Activated CD4-positive, alpha-beta T cell treated with anti-CD3 and anti-CD28 coated beads, Interleukin-2, amount 50 U/mL, for 4 hours (primary cell): ENCODE measurements around the gene VSX2.
"Not testable (repeated sequence)": the region's sequence is repeated elsewhere in the genome, so short reads cannot be mapped to it uniquely, and the experiment has no call there.

Experiments used
- DNase-seq, 2 experiments: peaks; one replicate each; pipeline ENCODE4 v3.0.0-alpha.2; 2020

VSX2 gene

DNA sequence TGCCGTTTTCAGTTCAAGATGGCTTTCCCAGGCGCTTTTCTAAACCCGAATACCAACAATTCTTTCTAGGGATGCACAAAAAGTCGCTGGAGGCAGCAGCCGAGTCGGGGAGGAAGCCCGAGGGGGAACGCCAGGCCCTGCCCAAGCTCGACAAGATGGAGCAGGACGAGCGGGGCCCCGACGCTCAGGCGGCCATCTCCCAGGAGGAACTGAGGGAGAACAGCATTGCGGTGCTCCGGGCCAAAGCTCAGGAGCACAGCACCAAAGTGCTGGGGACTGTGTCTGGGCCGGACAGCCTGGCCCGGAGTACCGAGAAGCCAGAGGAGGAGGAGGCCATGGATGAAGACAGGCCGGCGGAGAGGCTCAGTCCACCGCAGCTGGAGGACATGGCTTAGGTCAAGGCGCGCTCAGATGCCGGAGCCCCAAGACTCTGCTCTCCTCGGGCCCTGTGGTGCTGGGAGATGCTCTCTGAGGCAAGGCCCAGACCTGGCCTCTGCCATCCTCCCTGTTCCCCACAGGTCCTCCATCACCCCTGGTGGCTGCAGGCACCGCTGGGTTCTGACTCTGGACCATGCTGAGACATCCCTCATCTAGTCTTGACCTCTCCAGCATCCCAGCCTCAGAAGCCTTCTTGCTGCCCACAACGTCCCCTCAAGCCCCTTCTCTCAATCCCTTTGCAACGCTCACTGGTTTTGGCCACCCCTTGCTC, 21.4 kb downstream of the VSX2 start:
- DNase-seq = no peak

DNA sequence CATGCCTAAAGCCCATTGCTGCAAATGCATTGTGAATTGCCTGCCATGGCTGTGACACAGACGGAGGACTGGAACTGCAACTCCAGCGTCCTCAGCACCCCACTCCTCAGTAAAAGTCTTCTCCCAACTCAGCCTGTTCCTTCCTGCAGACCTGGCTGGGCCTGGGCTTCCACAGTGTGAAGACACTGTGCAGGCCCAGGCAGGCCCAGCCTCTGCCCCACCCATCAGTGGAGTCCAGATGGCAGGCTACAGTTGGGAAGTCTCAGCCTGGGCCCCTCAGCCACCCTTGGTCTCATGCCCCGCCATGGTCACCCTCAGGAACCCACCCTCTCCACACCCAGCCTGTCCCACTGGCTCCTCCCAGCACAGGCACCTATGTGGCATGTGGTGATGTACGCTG, 22.0 kb downstream of the VSX2 start:
- no peak for DNase-seq

DNA sequence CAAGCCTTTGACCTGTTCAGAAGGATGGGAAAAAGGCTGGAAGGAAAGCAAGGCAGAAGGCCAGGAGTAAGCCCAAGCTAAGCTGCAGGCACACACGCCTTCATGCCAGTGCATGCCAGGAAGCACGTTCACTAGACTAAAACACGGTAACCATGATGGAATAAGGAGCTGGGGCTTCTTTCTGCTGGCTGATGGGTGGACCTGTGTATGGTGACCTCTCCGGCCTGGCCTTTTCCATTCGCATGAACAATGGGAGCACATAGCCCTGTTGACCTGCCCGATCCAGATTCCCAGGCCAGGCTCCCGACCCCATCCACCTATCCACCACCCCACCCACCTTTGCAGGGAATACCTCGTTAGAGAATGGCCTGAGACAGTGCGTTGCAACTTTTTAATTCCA, 22.8 kb downstream of the VSX2 start:
- DNase-seq = no peak

DNA sequence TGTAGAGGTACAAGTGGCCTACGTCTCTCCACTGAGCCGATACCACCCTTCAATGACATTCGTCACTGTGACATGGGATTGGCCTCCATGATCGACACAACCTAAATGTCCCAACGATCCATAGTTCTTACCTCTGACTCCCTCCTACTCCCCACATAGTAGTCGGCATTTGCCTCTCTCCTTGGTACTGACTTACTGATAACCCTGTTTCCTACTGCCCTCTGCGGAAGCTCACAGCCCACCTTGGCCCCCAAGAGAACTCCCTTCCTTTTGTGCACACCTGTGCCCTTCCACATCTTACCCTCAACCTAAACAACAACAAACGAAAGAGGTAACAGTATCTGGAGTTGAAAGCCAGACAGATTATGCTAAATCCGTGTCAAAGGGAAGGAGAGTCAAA, 23.9 kb downstream of the VSX2 start:
- no peak for DNase-seq

DNA sequence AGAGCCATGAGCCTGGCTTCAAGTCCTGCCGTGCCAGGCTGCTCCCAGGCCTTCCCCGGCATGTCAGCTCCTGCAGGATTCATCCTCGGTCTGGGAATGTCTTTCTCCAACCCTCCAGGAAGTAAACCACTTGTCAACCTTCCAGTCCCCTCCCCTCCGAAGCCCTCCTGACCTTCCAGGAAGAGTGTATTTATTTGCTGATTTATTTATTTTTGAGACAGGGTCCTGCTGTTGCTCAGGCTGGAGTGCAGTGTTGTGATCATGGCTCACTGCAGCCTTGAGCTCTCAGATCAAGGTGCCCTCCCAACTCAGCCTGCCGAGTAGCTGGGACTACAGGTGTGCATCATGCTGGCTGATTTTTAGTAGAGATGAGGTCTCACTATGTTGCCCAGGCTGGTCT, 24.7 kb downstream of the VSX2 start:
- DNase-seq = no peak

DNA sequence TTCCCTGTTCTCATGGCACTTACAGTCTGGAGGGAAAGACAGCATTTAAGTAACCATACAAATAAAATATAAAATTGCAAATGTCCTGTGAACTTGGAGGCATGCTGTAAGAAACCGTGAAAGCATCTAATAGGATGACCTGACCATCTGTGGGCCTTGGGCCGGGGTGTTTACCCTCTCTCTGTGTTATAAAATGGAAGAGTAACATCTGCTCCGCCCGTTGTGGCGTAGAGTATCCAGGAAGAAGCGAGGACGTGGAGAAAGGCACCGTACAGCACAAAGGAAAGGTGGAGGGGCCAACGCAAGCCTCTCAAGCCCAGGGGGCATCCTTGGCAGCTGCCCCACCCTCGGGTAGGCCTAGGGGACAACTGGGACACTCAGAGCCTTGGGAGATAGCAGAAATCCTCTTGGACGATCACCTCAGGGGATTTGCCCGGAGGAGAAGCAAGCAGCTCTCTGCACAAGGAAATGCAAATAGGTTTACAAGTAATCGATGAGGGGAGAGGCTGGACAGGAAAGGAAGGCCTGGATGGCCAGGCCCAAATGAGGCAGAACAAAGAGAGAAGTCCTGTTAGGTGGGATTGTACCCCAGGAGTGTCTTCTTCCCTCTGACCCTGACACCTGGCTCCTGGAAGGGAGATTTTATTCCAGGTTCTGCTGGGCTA, 26.2 kb downstream of the VSX2 start:
- DNase-seq = no peak

DNA sequence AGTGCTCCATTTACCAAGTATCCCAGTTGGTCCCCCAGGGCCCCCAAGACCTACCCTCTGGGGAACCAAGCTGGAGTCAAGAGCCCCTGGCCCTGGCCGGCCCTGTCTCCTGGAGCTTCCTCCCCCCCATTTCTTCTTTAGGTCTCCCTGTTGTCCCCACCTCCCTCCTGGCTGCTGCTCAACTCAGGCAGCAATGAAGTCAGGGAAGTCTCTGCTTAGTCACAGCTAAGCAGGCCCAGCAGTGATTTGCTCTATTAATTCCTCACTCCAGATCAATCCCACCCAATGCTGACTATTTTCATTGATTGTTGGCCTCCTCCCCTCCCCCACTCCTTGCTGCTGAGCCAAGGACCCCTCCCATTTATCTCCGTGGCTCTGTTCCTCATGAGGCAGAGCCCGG, 28.3 kb downstream of the VSX2 start:
- no peak for DNase-seq

DNA sequence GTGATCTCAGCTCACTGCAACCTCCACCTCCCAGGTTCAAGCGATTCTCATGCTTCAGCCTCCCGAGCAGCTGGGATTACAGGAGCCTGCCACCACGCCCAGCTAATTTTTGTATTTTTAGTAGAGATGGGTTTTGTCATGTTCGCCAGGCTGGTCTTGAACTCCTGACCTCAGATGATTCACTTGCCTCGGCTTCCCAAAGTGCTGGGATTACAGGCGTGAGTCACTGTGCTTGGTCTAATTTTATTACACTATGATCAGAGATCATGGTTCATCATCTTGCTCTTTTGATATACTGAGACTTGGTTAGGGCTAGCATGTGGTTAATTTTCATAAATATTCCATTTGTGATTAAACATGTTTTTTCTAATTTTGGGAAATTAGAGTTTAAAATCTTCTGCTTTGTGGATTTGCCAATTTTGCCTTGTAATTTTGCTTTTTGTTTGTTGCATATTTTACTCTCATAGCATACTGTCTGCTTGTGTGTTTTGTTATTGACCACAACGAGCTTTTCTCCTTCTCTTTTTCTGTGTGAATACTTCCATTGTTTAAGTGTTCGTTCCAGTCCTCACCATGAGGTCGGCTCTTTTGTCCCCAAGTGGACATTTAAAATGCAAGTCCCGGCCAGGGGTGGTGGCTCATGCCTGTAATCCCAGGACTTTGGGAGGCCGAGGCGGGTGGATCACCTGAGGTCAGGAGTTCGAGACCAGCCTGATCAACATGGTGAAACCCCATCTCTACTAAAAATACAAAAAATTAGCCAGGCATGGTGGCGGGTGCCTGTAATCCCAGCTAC, 31.3 kb downstream of the VSX2 start:
- not testable (repeated sequence) for DNase-seq

DNA sequence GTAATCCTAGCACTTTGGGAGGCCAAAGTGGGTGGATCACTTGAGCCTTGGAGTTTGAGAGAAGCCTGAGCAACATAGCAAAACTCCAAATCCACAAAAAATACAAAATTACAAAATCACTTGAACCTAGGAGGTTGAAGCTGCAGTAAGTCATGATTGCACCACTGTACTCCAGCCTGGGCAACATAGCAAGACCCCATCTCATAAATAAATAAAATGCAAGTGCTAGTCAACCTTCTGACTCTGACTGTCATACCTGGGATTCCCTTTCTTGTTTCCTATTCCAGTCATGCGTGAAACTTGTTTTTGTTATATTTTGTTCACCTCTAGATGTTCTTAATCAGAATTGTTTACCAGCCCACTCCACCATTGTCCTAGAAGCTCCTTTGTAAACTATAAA, 32.1 kb downstream of the VSX2 start:
- DNase-seq = no peak

DNA sequence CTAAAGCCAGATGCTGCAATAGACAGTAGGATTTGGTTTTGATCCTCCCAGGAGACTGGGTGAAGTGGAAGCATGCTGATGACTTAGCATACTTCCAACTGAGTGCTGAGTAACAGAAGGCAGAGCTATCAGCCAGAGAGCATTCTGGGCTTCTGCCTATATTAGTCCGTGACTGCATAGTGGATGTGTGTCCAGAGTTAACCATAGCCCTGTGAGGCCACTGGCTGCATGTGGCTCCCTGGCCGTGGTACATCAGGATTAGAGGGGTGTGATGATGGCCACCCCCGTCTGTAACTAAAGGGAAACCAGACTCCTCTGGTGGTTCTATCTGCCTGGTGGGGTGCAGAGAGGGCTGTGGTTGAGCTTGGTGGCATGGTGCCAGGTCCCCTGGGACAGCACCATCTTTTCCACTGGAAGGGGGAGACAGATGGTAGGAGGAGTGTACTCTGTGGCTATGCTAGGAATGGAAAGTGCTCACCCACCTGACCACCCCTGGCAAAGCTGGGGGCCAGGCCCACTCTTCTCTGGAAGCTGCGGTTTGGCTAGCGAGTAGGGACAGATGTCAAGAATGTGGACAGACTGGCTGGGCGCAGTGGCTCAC, 36.1 kb downstream of the VSX2 start:
- DNase-seq = no peak

DNA sequence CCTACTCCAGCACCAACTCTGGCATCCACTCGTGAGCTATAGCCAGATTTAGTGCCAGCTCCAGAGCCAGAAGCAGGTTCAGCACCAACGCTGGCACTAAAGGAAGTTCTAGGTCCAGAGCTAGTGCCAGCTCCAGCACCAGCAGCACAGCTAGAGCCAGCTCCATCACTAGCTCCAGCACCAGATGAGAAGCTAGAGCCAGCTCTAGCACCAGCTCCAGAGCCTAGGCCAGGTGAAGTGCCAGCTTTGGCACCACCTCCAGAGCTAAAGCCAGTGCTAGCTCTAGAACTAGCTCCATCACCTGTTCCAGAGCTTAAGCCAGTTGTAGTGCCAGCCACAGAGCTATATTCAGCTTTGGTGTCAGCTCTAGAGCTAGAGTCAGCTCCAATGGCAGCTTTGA, 38.8 kb downstream of the VSX2 start:
- DNase-seq = no peak

DNA sequence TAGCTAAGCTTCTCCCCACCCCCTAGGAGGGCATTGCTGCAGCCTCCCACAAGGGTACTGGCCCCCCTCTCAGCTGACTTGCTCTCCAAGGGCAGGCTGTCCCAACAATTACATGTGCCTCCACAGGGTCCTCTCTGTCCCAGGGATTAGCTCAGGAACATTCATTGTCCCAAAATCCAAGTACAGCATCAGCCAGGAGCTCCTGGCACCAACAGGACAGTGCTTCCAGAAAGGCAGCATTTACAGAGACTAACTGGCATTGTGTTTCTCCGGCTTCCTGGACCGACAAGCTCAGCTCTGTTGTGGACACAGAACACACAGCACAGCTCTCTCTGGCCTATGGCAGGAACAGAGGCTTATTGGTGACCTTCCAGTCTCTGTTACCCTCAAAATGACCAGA, 41.8 kb downstream of the VSX2 start:
- no peak for DNase-seq

DNA sequence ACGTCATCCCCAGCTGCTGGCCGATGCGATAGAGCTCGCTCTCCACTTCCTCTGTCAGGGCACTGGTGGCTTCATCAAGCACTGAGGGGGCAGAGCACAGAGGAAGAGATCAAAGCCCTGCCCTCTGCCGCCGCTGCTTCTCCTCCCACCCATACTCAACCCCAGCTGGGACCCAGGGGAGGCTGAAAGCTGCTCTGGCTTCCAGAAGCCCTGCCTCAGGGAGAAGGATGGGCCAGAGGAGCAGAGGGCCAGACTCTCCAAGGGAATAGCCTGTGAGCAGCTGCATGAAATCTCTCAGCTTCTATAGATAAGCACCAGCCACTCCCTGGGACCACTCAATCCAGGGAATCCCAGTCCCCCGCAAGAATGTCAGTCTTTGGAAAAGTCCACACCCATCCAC, 47.5 kb downstream of the VSX2 start:
- DNase-seq = no peak

DNA sequence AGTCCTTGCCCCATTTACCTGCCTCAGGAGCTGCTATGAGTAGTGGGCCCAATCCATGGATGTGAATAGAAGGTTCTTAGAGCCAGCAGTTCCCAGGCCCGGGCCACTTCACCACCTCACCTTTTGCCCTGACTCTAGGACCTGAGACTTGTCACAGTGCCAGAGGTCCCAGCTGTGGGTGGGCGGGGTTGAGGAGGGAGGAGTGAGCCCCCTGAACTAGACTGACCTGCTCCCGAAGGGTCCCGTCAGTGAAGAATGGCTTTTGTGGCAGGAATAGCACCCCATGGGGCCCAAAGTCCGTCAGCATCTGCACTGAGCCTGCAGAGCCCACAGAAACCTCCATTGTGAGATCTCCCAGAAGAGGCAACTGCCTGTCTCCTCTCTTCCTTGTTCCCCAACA, 50.6 kb downstream of the VSX2 start:
- no peak for DNase-seq

DNA sequence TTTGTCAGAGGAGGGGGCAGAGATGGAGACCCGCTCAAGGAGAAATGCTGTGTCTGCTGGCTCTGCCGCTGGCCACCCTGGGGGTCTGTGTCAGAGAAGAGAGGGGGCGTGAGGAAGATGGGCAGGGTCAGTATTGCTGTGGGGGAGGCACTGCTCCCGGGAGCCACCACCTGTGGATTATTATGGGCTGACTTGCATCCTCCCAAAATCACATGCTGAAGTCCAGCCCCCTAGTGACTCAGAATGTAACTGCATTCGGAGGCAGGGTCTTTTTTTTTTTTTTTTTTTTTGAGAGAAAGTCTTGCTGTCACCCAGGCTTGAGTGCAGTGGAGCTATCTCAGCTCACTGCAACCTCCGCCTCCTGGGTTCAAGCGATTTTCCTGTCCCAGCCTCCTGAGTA, 51.2 kb downstream of the VSX2 start:
- no peak for DNase-seq

DNA sequence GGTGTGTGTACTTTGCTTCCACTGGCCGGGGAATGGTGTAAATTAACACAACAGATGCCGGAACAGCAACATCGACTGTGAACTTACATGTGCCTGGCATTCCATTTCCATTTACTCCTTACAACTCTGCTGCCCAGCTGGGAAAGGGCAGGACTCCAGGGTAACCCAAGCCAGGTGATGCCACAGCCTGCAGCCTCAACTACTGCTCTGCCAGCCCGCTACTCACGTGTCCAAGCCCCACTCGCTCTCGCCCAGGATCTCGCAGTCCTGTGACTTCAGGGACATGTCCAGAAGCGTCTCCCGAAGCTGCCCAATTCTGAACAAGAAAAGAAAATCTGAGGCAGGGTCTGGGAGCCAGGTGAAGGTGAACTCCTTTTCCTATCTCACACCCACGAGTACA, 52.8 kb downstream of the VSX2 start:
- DNase-seq = no peak

DNA sequence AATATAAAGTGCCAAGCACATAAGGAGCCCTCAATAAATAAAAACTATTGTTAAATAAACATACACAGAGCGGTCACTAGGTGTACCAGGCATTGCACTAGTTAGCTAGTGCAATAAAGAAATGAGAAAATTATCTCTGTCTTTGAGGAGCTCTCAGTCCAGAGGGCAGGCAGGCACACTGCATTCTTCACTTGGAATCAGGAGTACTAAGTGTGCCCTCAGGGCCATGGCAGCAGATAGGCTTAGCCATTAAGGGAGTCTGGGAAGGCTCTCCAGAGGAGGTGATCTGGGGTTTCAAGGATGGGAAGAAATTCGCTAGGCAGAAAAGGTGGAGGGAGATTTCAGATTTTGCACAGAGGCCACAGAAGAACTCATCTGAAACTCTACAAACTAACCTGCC, 54.4 kb downstream of the VSX2 start:
- DNase-seq = no peak

DNA sequence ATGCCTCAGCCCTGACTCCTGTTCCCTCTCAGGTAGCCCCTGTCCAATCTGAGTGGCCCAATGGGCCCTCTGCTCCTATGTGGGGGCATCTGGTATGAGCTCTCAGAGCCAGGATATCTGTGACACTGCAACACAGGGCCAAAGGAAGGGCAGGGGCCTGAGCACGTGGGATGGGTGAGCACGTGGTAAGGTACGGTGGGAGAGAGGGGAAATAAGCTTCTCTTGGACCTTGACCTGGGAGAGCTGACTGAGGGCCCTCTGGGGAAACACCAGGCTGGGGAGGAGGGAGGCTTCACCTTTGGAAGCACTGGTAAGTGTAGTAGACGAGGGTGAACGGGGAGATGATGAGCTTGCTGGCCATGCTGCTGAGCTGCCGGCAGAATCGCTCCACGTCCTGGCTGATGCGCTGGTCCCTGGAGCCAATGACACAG, 56.8 kb downstream of the VSX2 start:
- DNase-seq = no peak

DNA sequence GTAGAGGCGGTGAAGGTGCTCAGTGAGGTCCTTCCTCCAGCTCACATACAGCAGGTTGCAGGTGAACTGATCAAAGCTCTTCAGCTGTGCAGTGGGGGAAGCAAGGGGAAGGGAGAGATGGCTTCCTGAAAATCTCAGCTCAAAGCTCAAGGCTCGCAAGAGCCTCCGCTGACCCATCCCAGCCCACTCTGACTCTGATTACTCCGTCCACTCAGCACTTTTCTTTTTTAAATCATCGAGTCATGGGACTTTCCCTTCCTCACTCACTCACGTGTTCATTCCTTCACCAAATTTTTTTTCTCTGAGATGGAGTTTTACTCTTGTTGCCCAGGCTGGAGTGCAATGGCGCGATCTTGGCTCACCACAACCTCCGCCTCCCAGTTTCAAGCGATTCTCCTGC, 58.7 kb downstream of the VSX2 start:
- DNase-seq = no peak

DNA sequence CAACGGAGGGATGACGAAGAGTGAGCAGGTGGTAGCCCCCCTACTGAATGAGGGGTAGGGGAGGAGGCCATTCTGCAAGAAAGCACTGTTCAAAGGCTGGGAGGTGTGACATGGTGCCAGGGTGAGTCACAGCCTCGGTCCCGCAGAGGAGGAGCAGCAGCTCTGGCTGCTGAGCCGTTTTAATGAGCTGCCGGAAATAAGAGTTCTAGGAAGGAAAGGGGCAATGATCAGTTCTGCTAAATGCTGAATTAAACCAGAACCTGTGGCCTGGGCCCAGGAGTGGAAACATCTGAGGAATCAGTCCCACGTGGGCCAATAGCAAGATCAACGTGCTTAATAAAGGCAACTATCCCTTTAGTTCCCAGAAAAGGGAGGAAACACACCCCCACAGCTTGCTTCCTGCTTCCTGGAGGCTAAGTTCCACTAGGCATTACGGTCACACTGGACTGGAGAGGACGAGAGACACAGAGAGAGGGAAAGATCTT, 59.9 kb downstream of the VSX2 start:
- DNase-seq = no peak

DNA sequence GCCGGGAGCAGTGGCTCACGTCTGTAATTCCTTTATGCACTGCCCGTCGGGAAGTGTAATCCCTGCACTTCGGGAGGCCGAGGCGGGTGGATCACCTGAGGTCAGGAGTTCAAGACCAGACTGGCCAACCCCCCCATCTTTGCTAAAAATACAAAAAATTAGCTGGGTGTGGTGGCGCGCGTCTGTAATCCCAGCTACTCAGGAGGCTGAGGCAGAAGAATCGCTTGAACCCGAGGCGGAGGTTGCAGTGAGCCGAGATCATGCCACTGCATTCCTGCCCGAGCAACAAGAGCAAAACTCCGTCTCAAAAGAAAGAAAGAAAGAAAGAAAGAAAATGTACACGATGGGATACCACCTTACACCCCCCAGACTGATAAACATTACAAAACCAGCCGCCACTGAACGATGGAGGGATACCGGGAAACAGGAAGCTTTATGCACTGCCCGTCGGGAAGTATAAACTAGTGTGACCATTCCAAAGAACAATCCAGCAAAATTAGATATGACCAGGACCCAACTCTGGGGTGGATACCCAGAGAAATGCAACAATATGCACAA, 62.4 kb downstream of the VSX2 start:
- no peak for DNase-seq

DNA sequence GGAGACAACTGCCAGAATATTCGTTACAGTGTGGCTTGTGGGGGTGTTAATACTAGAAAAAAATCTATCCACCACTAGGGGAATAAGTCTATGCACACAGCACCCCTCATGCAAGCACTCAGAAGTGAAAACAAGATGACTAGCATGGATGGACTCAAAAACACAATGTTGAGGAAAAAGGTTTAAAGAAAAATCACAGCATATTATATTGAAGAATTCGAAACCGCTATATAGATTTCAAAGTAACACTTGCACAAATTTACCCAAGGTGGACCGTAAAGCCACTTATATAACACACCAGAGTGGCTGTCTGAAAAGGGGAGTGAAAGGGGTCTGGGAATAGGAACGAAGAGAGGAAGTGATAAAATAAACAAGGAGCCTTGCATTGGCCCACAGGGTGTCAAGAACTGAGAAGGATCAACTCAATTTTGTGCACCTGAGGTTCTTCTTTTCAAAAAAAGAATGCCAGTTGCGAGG, 62.9 kb downstream of the VSX2 start:
- no peak for DNase-seq
